SK-N-SH (cell line): ENCODE measurements around the gene WDR82. TPM values are rescaled to one million over a fixed set of nuclear protein-coding genes. Genes with fewer than 3 reads are reported as not detected.

Experiments used
- CTCF ChIA-PET: fragments of 300-600, 350-600 bp; formaldehyde crosslinking; extraction: SDS; loops from one replicate; lab custom pipeline; 2021; lab: Yijun Ruan, JAX
- POLR2A ChIA-PET: fragments of 350-600 bp; sonication (Branson Sonifier 250); formaldehyde crosslinking; extraction: SDS; loops from one replicate; lab custom pipeline; 2020; ENCODE audit warnings: antibody characterized with exemption, inconsistent platforms; lab: Yijun Ruan, JAX
- DNase-seq: peaks from one replicate; pipeline ENCODE4 v3.0.0; 2012
- H2AFZ ChIP-seq: fragments of 200-600 bp; sonication (generic); 2 replicates; pipeline ENCODE4 v1.8.1; 2016; ENCODE audit warnings: antibody characterized with exemption, mild to moderate bottlenecking, low read depth
- H3F3A ChIP-seq: fragments of 200-600 bp; sonication (generic); replicated peaks from 2 replicates; pipeline ENCODE3; 2016; ENCODE audit warnings: antibody characterized with exemption, mild to moderate bottlenecking; ENCODE audit not compliant: insufficient read depth
- H3K27ac ChIP-seq, 2 experiments: fragments of 200-500 bp in 1 of 2; fragments of 200-600 bp in 1 of 2; sonication (Bioruptor generic) in 1 of 2; sonication (generic), shearing (Covaris generic) in 1 of 2; 2 replicates each; pipeline versions ENCODE4 v1.5.1 to v1.6.1; 2014 to 2016; ENCODE audit warnings: low read depth in 2 of 2, inconsistent platforms in 1 of 2, low read length in 1 of 2, mild to moderate bottlenecking in 1 of 2, mixed read lengths in 1 of 2
- H3K27me3 ChIP-seq: fragments of 200-600 bp; sonication (generic), shearing (Covaris generic); 2 replicates; pipeline ENCODE4 v1.6.1; 2016; ENCODE audit warnings: mixed run types; ENCODE audit not compliant: insufficient read depth
- H3K36me3 ChIP-seq, 2 experiments: fragments of 200-500 bp in 1 of 2; fragments of 200-600 bp in 1 of 2; sonication (Bioruptor generic) in 1 of 2; sonication (generic) in 1 of 2; replicated peaks in 1 of 2; 2 replicates each; pipeline versions ENCODE3 to v1.5.1; 2014 to 2016; ENCODE audit warnings: low read length in 1 of 2, mild to moderate bottlenecking in 1 of 2; ENCODE audit not compliant: insufficient read depth in 2 of 2, control insufficient read depth in 1 of 2
- H3K4me1 ChIP-seq, 2 experiments: fragments of 200-500 bp in 1 of 2; fragments of 200-600 bp in 1 of 2; sonication (Bioruptor generic) in 1 of 2; sonication (generic), shearing (Covaris generic) in 1 of 2; 2 replicates each; pipeline versions ENCODE4 v1.5.1 to v1.6.1; 2014 to 2016; ENCODE audit warnings: low read depth in 1 of 2, low read length in 1 of 2, mixed run types in 1 of 2; ENCODE audit not compliant: insufficient read depth in 2 of 2, control insufficient read depth in 1 of 2
- H3K4me2 ChIP-seq: fragments of 200-600 bp; sonication (generic), shearing (Covaris generic); 2 replicates; pipeline ENCODE4 v1.6.1; 2017; ENCODE audit warnings: mixed run types
- H3K4me3 ChIP-seq, 2 experiments: fragments of 200-500 bp in 1 of 2; fragments of 200-600 bp in 1 of 2; sonication (Bioruptor generic) in 1 of 2; sonication (generic), shearing (Covaris generic) in 1 of 2; 2 replicates each; pipeline versions ENCODE4 v1.5.1 to v1.8.1; 2014 to 2016; ENCODE audit warnings: low read depth in 2 of 2, inconsistent platforms in 1 of 2, low read length in 1 of 2, mild to moderate bottlenecking in 1 of 2, mixed read lengths in 1 of 2, moderate library complexity in 1 of 2
- H3K79me2 ChIP-seq: fragments of 200-600 bp; sonication (generic); 2 replicates; pipeline ENCODE4 v1.8.1; 2017; ENCODE audit warnings: mild to moderate bottlenecking; ENCODE audit not compliant: insufficient read depth
- H3K9ac ChIP-seq: fragments of 200-600 bp; sonication (generic); 2 replicates; pipeline ENCODE4 v1.6.1; 2017; ENCODE audit warnings: mixed run types
- H3K9me2 ChIP-seq: fragments of 200-600 bp; sonication (generic); 2 replicates; pipeline ENCODE4 v1.6.1; 2017; ENCODE audit warnings: mixed run types
- H3K9me3 ChIP-seq: fragments of 200-600 bp; sonication (generic); 2 replicates; pipeline ENCODE4 v1.6.1; 2017; ENCODE audit warnings: mixed run types, mild to moderate bottlenecking, moderate library complexity
- H4K20me1 ChIP-seq: fragments of 200-600 bp; sonication (generic); 2 replicates; pipeline ENCODE4 v1.6.1; 2017; ENCODE audit warnings: mild to moderate bottlenecking, mixed run types; ENCODE audit not compliant: insufficient read depth
- EP300 ChIP-seq, 2 experiments: IDR thresholded peaks; 2 replicates each; pipeline versions ENCODE4 v1.4.0 to v1.6.1; 2012; ENCODE audit warnings: borderline replicate concordance in 1 of 2, low read depth in 1 of 2, low read length in 1 of 2
- FOSL2 ChIP-seq: IDR thresholded peaks from 2 replicates; pipeline ENCODE4 v1.4.0; 2012; ENCODE audit warnings: low read depth, mild to moderate bottlenecking, moderate library complexity, borderline replicate concordance
- GABPA ChIP-seq: IDR thresholded peaks from 2 replicates; pipeline ENCODE4 v1.4.0; 2012; ENCODE audit warnings: low read depth, mild to moderate bottlenecking
- MXI1 ChIP-seq: IDR thresholded peaks from 2 replicates; pipeline ENCODE4 v1.6.1; 2012; ENCODE audit warnings: mild to moderate bottlenecking, low read depth, low read length, improper control_type of control experiment
- RAD21 ChIP-seq: IDR thresholded peaks from 2 replicates; pipeline ENCODE4 v1.6.1; 2012; ENCODE audit warnings: mild to moderate bottlenecking, low read length
- RFX5 ChIP-seq: IDR thresholded peaks from 2 replicates; pipeline ENCODE4 v1.6.1; 2012; ENCODE audit warnings: mild to moderate bottlenecking, improper control_type of control experiment, low read length
- RXRA ChIP-seq: IDR thresholded peaks from 2 replicates; pipeline ENCODE4 v1.4.0; 2012; ENCODE audit warnings: low read depth, mild to moderate bottlenecking, borderline replicate concordance
- SIN3A ChIP-seq: IDR thresholded peaks from 2 replicates; pipeline ENCODE4 v1.6.1; 2012; ENCODE audit warnings: low read depth, mild to moderate bottlenecking, low read length, moderate library complexity, borderline replicate concordance
- TAF1 ChIP-seq: IDR thresholded peaks from 2 replicates; pipeline ENCODE4 v1.6.1; 2012; ENCODE audit warnings: low read depth, mild to moderate bottlenecking, low read length, moderate library complexity, borderline replicate concordance
- TEAD4 ChIP-seq: IDR thresholded peaks from 2 replicates; pipeline ENCODE4 v1.4.0; 2012; ENCODE audit warnings: mild to moderate bottlenecking, borderline replicate concordance; ENCODE audit not compliant: insufficient read depth
- WGBS: methylation state at CpG from one replicate; pipeline ENCODE4 v1.1.6; 2017; ENCODE audit warnings: low lambda C conversion rate; 5-methylcytosine and 5-hydroxymethylcytosine counted together
- polyA plus RNA-seq, 3 experiments: library from polyadenylated mRNA; depleted of rRNA; stranded (reverse); fragments of >200 nt; gene quantifications; 2 replicates each; pipeline ENCODE4 v1.2.3, GENCODE V29; 2012
- TF ChIP-seq, protein P1 (sequence below): IDR thresholded peaks from 2 replicates; pipeline ENCODE4 v1.4.0; 2012; ENCODE audit warnings: low read depth, borderline replicate concordance
- TF ChIP-seq, protein P2 (sequence below): fragments of 150-350 bp; IDR thresholded peaks from 2 replicates; pipeline ENCODE4 v1.6.1; 2016; ENCODE audit warnings: mild to moderate bottlenecking, low read depth, low read length
- TF ChIP-seq, protein P3 (sequence below): IDR thresholded peaks from 2 replicates; pipeline ENCODE4 v1.6.1; 2012; ENCODE audit warnings: mild to moderate bottlenecking, low read depth, low read length, moderate library complexity

Gene WDR82
- polyA plus RNA-seq, 1 of the 3 experiments (the other 2 are of a cell fraction): 41.2 TPM

DNA sequence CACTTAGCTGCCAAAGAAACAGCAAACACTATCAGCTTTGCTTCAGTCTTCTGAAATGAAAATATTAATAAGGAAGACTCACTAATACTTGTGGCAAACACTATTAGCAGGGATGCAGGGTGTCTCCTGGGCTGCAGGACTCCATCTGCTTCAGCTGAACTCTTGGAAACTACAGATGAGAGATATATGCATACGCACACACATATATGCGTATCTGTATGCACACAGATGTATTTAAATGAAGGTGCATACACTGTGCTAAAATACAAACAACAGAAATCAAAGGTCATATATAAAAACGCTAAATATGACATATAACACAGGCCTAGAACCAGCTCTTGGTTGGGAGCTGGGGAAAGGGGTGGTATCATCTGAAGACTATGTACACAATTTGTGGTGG, 22.3 kb downstream of the WDR82 start:
- Histone ChIP-seq H3K9me3 (no peaks in the 10 kb centered on the region), H3K36me3 (peaks cover 64 to 72% of the 10 kb centered on the region in 2 experiments), H3K9me2 (no peaks in the 10 kb centered on the region), H3K4me3 (no peak overlapping the region), H3K4me2 (no peak overlapping the region), H3K27me3 (no peaks in the 10 kb centered on the region), H2AFZ (no peak overlapping the region), H3K4me1 (no peaks in the 10 kb centered on the region), H3K79me2 (peaks cover 43% of the 10 kb centered on the region), H4K20me1 (no peaks in the 10 kb centered on the region), H3K27ac (no peak overlapping the region), H3F3A (peaks cover 12% of the 10 kb centered on the region), H3K9ac (no peak overlapping the region)
- WGBS: 96% methylated on average over 3 of the region's 3 CpGs
- no peak for DNase-seq
- CTCF ChIA-PET: no interaction called here
- POLR2A ChIA-PET: no interaction called here
- TF ChIP-seq, protein P1, sequence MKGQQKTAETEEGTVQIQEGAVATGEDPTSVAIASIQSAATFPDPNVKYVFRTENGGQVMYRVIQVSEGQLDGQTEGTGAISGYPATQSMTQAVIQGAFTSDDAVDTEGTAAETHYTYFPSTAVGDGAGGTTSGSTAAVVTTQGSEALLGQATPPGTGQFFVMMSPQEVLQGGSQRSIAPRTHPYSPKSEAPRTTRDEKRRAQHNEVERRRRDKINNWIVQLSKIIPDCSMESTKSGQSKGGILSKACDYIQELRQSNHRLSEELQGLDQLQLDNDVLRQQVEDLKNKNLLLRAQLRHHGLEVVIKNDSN: no peak
- no peak for TF ChIP-seq FOSL2
- TF ChIP-seq, protein P2, sequence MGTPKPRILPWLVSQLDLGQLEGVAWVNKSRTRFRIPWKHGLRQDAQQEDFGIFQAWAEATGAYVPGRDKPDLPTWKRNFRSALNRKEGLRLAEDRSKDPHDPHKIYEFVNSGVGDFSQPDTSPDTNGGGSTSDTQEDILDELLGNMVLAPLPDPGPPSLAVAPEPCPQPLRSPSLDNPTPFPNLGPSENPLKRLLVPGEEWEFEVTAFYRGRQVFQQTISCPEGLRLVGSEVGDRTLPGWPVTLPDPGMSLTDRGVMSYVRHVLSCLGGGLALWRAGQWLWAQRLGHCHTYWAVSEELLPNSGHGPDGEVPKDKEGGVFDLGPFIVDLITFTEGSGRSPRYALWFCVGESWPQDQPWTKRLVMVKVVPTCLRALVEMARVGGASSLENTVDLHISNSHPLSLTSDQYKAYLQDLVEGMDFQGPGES: no peak
- TF ChIP-seq TAF1: no peak
- TF ChIP-seq EP300 (IDR thresholded peaks at IDR 0.05; ENCODE audit: borderline replicate concordance in 1 of 2, low read depth in 1 of 2, low read length in 1 of 2): no peak
- no peak for TF ChIP-seq RFX5
- no peak for TF ChIP-seq SIN3A
- TF ChIP-seq GABPA: no peak

DNA sequence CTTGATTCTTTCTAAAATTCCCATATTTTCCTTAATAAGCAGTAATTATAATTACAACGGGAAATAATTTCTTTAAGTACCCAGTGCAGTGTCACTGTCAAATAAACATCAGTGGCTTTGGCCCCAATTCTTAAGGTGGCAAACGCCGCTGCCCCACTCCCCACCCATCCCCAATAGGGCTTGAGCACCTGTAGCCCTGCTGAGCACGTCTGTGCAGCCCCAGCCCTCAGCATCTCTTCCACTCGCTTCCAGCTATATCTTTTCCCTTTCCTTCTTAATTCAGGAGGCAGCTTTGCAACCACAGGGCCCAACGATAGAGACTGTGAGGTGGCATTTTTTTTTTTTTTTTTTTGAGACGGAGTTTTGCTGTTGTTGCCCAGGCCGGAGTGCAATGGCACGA, 23.8 kb downstream of the WDR82 start:
- Histone ChIP-seq H3K4me3 (no peak overlapping the region), H3K27me3 (no peaks in the 10 kb centered on the region)
- TF ChIP-seq SIN3A (no peak), EP300 (IDR thresholded peaks at IDR 0.05; ENCODE audit: borderline replicate concordance in 1 of 2, low read depth in 1 of 2, low read length in 1 of 2) (no peak), TEAD4 (no peak), MXI1 (no peak), RXRA (no peak), RAD21 (no peak), GABPA (no peak)
- TF ChIP-seq, protein P3, sequence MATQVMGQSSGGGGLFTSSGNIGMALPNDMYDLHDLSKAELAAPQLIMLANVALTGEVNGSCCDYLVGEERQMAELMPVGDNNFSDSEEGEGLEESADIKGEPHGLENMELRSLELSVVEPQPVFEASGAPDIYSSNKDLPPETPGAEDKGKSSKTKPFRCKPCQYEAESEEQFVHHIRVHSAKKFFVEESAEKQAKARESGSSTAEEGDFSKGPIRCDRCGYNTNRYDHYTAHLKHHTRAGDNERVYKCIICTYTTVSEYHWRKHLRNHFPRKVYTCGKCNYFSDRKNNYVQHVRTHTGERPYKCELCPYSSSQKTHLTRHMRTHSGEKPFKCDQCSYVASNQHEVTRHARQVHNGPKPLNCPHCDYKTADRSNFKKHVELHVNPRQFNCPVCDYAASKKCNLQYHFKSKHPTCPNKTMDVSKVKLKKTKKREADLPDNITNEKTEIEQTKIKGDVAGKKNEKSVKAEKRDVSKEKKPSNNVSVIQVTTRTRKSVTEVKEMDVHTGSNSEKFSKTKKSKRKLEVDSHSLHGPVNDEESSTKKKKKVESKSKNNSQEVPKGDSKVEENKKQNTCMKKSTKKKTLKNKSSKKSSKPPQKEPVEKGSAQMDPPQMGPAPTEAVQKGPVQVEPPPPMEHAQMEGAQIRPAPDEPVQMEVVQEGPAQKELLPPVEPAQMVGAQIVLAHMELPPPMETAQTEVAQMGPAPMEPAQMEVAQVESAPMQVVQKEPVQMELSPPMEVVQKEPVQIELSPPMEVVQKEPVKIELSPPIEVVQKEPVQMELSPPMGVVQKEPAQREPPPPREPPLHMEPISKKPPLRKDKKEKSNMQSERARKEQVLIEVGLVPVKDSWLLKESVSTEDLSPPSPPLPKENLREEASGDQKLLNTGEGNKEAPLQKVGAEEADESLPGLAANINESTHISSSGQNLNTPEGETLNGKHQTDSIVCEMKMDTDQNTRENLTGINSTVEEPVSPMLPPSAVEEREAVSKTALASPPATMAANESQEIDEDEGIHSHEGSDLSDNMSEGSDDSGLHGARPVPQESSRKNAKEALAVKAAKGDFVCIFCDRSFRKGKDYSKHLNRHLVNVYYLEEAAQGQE: no peak
- TF ChIP-seq, all 33 proteins: peak for 0
- Histone ChIP-seq H3K9ac (no peak overlapping the region), H3F3A (peaks cover 16% of the 10 kb centered on the region), H3K4me2 (no peak overlapping the region), H3K4me1 (no peaks in the 10 kb centered on the region; a peak in 1 of 4 replicates), H4K20me1 (no peaks in the 10 kb centered on the region), H3K27ac (no peak overlapping the region), H2AFZ (no peak overlapping the region), H3K9me3 (no peaks in the 10 kb centered on the region), H3K79me2 (peaks cover 30% of the 10 kb centered on the region), H3K9me2 (no peaks in the 10 kb centered on the region), H3K36me3 (peaks cover 55 to 69% of the 10 kb centered on the region in 2 experiments)
- ChIA-PET CTCF (interaction anchor here (2.7 kb wide), 1 partner anchor 34 kb away, joined by 9 read pairs; no protein-coding TSS in a partner anchor), POLR2A (no interaction called here)
- 95% methylated on average over 9 of the region's 9 CpGs for WGBS
- no peak for DNase-seq
